Stimulated activated naive CD8-positive, alpha-beta T cell treated with anti-CD3 and anti-CD28 coated beads, Interleukin-15, Interleukin-2, amounts not matched to agents 100 U/mL and 50 U/mL, for 24 hours (primary cell): Measurements from ENCODE around the gene TIAM1.
A peak's percentile ranks its signal among the peaks of the same experiment; 100 is the strongest.

Experiments
- ATAC-seq: fragments of 150-1000 bp; cut with Tn5 transposase; one replicate; pipeline ENCODE4 v1.10.0; 2021
- DNase-seq: peaks from one replicate; pipeline ENCODE4 v3.0.0; 2021

The TIAM1 gene

GRCh38 chr21:31282095-31282709, 61.9 kb downstream of the TIAM1 start:
- ATAC-seq (no peak), DNase-seq (no peak)

- DNase-seq: no peak
- no peak for ATAC-seq
These were observed 62.5 kb downstream of the TIAM1 start for GRCh38 chr21:31281561-31281960.

GRCh38 chr21:31279986-31280385, 64.1 kb downstream of the TIAM1 start:
- ATAC-seq: peak; percentile 59
- no peak for DNase-seq

GRCh38 chr21:31279214-31279613, 64.8 kb downstream of the TIAM1 start:
- DNase-seq: no peak
- ATAC-seq: no peak

GRCh38 chr21:31278511-31279130, 65.4 kb downstream of the TIAM1 start:
- DNase-seq (no peak), ATAC-seq (no peak)

GRCh38 chr21:31276663-31277062, 67.4 kb downstream of the TIAM1 start:
- ATAC-seq: no peak

GRCh38 chr21:31275901-31276300, 68.2 kb downstream of the TIAM1 start:
- no peak for DNase-seq
- ATAC-seq: no peak

More at GRCh38 chr21:31276663-31277062, 67.4 kb downstream of the TIAM1 start:
- DNase-seq: no peak

GRCh38 chr21:31273278-31273677, 70.8 kb downstream of the TIAM1 start:
- ATAC-seq: peak; percentile 97
- peak; percentile 33 for DNase-seq

- ATAC-seq (no peak), DNase-seq (no peak)
These were observed 76.0 kb downstream of the TIAM1 start for GRCh38 chr21:31268090-31268489.

GRCh38 chr21:31267644-31268043, 76.4 kb downstream of the TIAM1 start:
- DNase-seq (no peak), ATAC-seq (no peak)

GRCh38 chr21:31266241-31266640, 77.8 kb downstream of the TIAM1 start:
- no peak for ATAC-seq
- DNase-seq: no peak

GRCh38 chr21:31265366-31266013, 78.6 kb downstream of the TIAM1 start:
- DNase-seq (no peak), ATAC-seq (no peak)

GRCh38 chr21:31264574-31264973, 79.5 kb downstream of the TIAM1 start:
- DNase-seq (no peak), ATAC-seq (no peak)

GRCh38 chr21:31262728-31263127, 81.3 kb downstream of the TIAM1 start:
- ATAC-seq: no peak
- DNase-seq: no peak

GRCh38 chr21:31261759-31262158, 82.3 kb downstream of the TIAM1 start:
- ATAC-seq (no peak), DNase-seq (no peak)

- no peak for DNase-seq
- no peak for ATAC-seq
These were observed 83.3 kb downstream of the TIAM1 start for GRCh38 chr21:31260790-31261189.

- ATAC-seq: no peak
- no peak for DNase-seq
These were observed 86.0 kb downstream of the TIAM1 start for GRCh38 chr21:31258073-31258472.

- DNase-seq (no peak), ATAC-seq (no peak)
These were observed 86.8 kb downstream of the TIAM1 start for GRCh38 chr21:31257265-31257664.

- ATAC-seq: no peak
These were observed 88.2 kb downstream of the TIAM1 start for GRCh38 chr21:31255896-31256295.

GRCh38 chr21:31255036-31255435, 89.0 kb downstream of the TIAM1 start:
- DNase-seq (no peak), ATAC-seq (no peak)

More at GRCh38 chr21:31255896-31256295, 88.2 kb downstream of the TIAM1 start:
- no peak for DNase-seq

GRCh38 chr21:31254131-31254530, 89.9 kb downstream of the TIAM1 start:
- no peak for DNase-seq
- ATAC-seq: no peak

GRCh38 chr21:31253684-31254083, 90.4 kb downstream of the TIAM1 start:
- ATAC-seq (no peak), DNase-seq (no peak)

- ATAC-seq (no peak), DNase-seq (no peak)
These were observed 91.5 kb downstream of the TIAM1 start for GRCh38 chr21:31252611-31253010.

- ATAC-seq: no peak
- DNase-seq: no peak
These were observed 92.0 kb downstream of the TIAM1 start for GRCh38 chr21:31252091-31252490.
